GM12872 (cell line): ENCODE results near the gene LRRIQ1.

ENCODE experiments used
- TF ChIP-seq, protein P1 (sequence below): IDR thresholded peaks from 3 replicates; pipeline ENCODE4 v1.5.1; 2011; ENCODE audit warnings: low read depth, mild to moderate bottlenecking, low read length, moderate library complexity; ENCODE audit not compliant: insufficient read depth

Gene LRRIQ1

DNA sequence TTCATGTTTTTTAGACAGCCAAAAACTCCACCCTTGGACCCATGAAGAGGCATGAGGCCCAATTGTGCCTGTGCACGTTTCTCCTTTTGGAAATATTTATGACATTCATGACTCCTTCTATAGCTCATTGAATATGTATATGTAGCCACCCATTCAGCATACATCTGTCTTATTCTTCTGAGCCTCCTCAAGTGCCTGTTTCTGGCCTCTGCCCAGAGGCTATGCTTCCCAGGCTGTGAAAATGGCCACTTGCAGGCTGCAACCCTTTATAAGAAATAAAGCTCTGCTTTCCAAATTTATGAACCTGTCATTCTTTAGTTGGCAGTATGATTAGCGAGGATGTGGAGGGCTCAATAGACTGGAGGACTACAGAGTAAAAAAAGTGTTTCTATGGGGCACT, 35.4 kb upstream of the LRRIQ1 start:
- TF ChIP-seq, protein P1, sequence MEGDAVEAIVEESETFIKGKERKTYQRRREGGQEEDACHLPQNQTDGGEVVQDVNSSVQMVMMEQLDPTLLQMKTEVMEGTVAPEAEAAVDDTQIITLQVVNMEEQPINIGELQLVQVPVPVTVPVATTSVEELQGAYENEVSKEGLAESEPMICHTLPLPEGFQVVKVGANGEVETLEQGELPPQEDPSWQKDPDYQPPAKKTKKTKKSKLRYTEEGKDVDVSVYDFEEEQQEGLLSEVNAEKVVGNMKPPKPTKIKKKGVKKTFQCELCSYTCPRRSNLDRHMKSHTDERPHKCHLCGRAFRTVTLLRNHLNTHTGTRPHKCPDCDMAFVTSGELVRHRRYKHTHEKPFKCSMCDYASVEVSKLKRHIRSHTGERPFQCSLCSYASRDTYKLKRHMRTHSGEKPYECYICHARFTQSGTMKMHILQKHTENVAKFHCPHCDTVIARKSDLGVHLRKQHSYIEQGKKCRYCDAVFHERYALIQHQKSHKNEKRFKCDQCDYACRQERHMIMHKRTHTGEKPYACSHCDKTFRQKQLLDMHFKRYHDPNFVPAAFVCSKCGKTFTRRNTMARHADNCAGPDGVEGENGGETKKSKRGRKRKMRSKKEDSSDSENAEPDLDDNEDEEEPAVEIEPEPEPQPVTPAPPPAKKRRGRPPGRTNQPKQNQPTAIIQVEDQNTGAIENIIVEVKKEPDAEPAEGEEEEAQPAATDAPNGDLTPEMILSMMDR: no peak

DNA sequence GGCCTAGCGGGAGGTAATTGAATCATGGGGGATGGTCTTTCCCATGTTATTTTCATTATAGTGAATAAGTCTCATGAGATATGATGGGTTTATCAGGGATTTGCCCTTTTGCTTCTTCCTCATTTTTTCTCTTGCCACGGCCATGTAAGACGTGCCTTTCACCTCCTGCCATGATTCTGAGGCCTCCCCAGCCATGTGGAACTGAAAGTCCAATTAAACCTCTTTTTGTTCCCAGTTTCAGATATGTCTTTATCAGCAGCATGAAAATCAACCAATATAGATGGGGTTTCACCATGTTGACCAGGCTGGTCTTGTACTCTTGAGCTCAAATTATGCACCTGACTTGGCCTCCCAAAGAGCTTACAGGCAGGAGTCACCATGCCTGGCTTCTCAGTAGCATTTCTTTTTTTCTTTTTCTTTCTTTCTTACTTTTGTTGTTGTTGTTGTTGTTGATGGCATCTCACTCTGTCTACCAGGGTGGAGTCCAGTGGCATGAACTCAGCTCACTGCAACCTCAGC, 33.3 kb upstream of the LRRIQ1 start:
- TF ChIP-seq, protein P1: no peak

DNA sequence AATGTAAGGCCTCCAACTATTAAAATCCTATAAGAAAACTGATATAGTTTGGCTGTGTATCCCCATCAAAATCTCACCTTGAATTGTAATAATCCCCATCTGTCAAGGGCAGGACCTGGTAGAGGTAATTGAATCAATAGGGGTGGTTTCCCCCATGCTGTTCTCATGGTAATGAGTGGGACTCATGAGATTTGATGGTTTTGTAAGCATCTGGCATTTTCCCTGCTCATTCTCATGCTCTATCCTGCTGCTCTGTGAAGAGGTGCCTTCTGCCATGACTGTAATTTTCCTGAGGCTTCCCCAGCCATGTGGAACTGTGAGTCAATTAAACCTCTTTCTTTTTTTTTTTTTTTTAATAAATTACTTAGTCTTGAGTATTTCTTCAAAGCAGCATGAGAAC, 31.9 kb upstream of the LRRIQ1 start:
- TF ChIP-seq, protein P1: no peak

DNA sequence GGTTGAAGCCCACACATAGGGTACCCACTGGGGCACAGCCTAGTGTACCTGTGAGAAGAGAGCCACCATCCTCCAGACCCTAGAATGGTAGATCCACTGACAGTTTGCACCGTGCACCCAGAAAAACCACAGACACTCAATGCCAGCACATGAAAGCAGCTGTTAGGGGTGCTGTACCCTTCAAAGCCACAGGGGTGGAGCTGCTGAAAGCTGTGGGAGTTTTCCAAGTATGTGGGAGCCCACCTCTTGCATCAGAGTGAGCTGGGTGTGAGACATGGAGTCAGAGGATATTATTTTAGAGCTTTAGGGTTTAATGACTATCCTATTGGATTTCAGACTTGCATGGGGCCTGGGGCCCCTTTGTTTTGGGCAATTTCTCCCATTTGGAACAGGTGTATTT, 30.5 kb upstream of the LRRIQ1 start:
- TF ChIP-seq, protein P1: no peak

DNA sequence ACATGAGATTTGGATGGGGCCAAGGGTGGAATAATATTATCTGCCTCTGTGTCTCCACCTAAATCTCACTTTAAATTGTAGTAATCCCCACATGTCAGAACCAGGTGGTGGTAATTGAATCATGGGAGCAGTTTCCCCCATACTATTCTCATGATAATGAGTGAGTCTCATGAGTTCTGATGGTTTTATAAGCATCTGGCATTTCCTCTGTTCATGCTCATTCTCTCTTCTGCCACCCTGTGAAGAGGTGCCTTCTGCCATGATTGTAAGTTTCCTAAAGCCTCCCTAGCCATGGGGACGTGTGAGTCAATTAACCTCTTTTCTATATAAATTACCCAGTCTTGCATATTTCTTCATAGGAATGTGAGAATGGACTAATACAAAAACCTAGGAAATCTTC, 29.9 kb upstream of the LRRIQ1 start:
- TF ChIP-seq, protein P1: no peak

DNA sequence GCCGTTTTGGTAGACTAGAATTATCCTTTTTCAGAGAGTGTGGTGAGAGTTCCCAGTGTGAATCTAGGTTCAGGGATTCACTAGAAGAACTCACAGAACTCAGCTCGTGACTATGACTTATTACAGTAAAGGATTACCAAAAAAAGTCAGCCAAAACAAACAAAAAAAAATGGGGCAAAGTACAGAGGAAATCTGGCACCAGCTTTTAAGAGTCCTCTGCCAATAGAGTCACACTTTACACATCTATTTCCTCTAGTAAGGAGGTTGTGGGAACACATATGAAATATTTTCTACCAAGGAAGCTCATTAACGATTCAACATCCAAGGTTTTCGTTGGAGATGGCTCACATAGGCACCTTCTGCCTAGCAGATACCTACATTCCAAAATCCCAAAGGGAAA, 28.3 kb upstream of the LRRIQ1 start:
- TF ChIP-seq, protein P1: no peak

DNA sequence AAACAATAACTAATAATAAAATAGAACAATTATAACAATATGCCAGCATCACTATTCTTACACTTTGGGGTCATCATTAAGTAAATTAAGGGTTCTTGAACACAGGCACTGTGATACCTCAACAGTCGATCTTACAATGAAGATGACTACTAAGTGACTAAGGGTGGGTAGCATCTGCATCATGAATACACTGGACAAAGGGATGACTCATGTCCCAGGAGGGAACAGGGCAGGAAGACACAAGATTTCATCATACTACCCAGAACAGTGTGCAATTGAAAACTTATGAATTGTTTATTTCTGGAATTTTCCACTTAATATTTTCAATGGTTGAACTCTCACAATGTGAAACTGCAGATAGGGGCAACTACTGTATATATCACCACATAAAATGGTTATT, 19.7 kb upstream of the LRRIQ1 start:
- TF ChIP-seq, protein P1: no peak
